HG02610 (cell line): Measurements from ENCODE around the gene TLX2.

Source experiments
- ATAC-seq: cut with Tn5 transposase; IDR thresholded peaks from one replicate; pipeline ENCODE4 v1.9.1; 2021; ENCODE audit warnings: mild to moderate bottlenecking, moderate library complexity; ENCODE audit not compliant: unreplicated experiment

The TLX2 gene

DNA sequence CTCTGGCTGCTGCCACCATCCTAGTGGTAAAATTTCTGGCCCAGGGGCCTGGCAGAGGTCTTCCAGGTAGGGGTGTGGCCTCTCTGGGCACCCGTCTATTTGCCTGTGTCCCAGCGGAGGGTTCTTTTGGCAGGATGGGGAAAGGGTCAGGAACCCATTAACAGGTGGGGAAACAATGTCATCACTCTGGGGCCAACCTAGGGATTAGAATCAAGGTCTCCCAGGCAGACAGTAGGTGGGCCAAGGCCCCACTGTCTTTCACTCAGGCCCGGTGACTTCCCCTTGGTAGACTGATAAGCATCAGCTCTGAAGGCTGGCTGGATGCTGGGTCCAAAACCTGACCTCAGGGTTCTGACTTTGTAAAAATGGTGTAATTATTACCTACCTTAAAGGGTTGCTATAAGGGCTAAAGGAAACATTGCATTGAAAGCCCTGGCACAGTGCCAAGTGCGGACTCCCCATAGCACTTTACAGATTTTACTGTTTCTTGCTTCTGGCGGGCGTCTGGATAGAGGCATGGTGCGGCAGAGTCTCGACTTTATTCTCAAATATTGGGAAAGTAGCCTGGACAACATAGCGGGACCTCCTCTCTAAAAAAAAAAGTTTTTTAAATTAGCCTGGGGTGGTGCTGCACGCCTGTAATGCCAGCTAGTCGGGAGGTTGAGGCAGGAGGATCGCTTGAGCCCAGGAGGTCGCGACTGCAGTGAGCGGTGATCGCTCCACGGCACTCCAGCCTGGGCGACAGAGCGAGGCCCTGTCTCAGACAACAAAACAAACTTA lies 17.1 kb upstream of the TLX2 start:
- no peak for ATAC-seq

- no peak for ATAC-seq
Measured at GRCh38 chr2:74497777-74498499, 16.3 kb upstream of the TLX2 start.

DNA sequence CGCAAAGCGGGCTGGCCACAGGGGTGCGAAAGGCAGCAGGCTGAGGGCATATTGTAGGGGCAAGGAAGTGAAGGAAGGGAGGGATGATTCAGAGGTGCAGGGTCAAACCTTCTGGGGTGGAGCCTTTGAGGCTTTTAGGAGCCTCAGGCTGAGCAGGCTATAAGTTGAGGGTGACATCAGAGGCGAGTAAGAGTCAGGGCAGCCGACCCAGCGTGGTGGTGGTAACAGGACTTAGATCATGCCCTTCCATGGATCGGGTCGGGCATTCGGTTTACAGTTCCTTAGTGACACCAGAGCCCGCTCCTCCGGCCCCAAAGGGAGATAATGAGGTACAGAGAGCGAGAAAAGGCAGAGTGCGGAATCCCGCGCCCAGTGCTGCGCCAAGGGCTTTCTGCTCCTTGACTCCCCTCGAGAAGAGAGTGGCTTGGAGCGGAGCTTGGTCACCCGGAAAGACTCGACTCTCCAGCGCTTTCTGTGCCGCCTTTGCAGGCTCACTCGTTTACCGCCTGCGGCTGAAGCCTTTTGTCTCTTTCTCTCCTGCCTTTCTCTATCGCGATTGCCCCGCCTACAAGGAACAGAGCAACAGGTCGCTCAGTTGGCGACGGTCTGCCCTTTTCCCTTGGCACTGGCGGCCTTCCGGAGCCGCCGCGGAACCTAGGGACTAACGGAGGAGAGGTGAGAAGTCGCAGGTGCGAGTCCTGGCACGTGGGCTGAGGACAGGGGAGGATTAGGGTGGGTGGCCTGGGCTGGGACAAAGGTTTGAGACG lies 15.6 kb upstream of the TLX2 start:
- ATAC-seq, result no peak

DNA sequence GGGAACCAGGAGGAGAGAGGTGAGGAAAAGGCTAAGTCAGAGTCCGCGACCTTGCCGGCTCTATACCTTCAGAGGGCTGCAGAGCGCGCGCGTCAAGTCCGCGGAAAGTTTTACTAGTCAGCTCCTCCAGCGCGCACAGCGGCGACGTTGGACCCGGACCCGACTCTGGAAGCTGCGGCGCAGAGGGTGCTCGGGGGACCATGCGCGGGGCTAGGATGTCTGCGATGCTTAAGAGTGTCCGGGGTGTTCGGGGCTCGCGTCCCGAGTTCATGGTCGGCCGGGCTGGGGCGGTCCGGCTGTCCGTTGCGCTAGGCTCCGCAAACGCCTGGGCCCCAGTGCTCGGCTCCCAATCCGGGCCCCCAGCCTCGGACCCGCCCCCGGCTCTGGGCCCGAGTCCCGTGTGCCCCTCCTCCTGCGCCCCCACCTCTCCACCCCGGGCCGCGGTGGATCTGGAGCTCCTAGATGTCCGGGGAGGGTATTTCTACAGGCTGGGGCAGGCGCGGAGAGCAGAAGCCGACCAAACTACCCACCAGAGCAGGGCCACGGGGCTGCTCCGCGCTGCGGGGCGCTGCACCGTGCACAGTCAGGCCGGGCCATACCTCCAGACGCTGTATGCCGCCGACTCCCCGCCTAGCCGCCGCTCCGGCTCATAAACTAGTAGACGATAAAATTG lies 14.8 kb upstream of the TLX2 start, which contains the start of gene LBX2:
TSS of gene LBX2 (minus strand) at position 337 of the 673 bp plus-strand sequence. CDS start at position 271, 66 bp downstream.
- ATAC-seq, result no peak

- no peak for ATAC-seq
Measured at GRCh38 chr2:74499940-74500577, 14.2 kb upstream of the TLX2 start.

DNA sequence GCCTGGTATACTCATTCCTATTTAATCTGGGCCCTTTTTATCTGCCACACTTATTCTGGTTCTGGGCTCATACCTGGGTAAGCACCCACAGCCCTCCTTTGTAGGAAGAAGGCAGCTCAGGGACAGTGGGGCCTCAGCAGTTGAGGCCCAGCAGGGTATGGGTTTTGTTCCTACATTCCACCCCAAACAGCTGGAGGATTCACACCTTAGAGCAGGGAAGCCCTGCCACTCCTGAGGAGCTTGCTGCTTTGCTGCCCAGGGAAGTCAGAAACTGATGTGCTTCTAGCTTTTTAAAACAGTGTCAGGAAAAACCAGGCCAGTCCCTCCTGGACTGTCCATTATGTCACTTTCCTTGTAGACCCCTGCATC lies 13.7 kb upstream of the TLX2 start:
- no peak for ATAC-seq

GRCh38 chr2:74501335-74502071 lies 12.7 kb upstream of the TLX2 start:
- no peak for ATAC-seq

DNA sequence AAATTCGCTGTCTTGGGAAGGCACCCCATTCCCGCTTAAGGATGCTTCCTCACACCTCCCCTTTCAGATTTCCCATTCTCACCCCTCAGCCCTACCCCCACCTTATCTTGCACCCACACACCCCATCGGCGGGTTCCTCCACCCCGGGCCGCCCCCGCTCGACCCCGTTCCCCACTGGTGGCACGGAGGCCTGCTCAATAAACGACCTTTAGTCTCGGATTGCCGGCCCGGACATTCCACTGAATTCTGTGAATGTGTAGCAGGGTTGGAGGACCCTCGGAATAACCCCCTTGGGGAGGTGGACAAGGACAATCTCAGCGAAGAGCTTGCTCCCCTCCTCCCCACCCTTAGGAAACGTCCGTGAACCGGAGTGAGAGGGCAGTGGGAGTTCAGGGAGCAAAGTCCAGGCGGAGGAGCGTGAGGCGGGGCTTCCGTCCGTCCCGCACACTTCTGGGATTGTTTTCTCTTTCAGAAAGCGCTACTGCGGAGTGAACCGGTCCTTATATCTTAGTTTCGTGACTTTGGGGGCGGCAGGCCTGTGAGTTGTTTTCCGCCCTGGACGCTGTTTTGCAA lies 12.0 kb upstream of the TLX2 start:
- no peak for ATAC-seq

DNA sequence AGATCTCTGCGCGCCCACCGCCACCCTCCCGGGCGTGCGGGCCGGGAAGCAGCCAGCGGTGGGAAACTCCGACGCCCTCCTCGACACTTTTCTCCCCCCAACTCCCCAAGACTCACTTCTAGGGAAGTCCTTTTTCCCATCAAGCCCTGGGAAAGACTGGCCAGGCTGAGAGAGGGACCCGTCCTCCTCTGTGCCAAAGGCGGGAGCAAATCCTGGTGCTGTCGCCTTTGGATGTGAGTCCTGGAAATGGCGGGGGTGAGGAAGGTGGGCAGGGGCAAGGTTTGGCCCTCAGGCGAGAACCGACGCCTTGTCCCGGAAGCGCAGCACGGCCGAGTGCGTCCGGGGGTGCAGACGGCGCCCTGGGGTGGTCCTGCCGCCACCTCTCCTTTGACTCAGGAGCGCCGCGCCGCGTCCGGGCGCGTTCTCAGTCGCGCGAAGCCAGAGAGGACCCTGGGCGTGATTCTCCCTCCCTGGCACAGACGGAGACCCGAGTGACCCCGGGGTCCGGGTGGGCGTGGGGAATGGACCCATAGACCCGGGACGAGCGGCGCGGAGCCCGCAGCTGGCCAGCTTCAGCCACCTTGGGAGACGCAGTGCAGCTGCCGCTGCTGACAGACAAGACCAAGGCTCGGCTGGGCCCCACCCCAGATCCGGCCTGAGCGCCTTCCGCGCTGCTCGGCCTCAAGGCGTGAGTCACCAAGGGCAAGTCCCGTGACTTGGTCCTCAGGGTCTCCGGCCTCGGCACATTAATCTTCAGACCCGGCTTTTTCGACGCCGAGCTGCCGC lies 11.3 kb upstream of the TLX2 start:
- peak; percentile 40 for ATAC-seq

DNA sequence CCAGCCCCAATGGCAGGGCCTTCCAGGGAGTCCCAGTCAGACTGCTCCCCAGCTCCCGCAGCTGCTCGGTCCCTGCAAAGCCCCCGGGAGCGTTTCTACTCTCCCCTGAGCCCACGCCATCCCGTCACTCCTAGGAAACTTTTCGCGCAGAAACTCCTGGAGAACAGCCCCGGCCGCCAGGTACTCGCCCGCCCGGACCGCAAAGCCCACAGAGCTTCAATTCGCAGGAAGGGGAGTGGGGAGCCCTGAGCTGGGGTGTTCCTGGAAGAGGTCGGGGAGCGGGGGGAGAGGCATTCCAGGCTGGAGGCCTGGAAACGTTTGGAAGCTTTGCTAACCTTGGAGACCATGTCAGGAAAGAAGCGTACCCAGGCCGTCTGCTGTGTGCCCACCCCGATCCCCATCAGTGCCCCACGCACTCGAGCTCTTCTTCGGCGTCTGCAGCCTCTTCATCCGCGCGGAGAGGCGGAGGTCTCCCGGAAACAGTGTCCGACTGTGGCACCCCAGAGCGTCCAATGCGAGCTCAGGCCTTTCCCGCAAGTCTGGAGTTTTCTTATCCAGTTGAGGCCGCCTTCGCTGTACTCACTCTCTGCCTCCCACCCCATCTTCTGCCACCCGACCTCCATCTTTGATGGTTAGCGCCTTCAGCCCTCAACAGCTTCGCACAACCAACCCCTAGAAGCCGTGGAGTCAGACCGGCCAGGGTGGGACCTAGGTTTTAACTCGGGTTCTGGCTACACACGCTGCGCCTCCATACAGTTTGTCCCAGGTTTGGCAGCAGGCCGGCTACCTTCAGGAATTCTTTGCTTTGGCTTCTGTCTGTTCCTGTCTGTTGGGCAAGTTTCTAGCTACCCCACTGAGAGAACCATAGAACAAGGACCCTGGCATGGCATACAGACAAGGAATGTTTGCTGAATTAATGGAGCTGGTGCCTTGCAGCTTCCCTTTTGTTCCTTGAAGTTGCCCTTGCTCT lies 10.5 kb upstream of the TLX2 start:
- no peak for ATAC-seq

DNA sequence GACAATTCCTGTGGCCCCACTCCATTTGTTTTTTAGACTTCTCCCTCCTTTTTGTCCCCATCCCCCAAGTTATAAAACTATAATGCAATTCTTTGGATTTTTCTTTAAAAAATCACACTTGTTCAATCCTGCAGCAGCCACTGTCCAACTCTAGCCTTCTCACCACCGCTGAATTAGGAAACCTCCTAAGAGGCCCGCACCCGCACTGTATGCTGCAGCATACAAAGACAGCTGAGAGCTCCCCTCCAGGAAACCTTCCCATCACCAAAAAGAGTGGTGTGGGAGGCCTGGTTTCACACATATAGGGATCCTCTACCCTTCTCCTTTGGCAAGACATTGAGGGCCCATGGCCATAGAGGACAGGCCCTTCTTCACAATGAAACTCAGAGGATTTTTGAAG lies 9.7 kb upstream of the TLX2 start:
- ATAC-seq, result no peak

GRCh38 chr2:74505448-74506246 lies 8.6 kb upstream of the TLX2 start:
- no peak for ATAC-seq

GRCh38 chr2:74507145-74507925 lies 6.9 kb upstream of the TLX2 start, which contains the start of gene PCGF1:
TSS of gene PCGF1 (minus strand) at chr2:74507695. CDS start at chr2:74507668, 27 bp downstream.
- ATAC-seq, result peak; percentile 88

DNA sequence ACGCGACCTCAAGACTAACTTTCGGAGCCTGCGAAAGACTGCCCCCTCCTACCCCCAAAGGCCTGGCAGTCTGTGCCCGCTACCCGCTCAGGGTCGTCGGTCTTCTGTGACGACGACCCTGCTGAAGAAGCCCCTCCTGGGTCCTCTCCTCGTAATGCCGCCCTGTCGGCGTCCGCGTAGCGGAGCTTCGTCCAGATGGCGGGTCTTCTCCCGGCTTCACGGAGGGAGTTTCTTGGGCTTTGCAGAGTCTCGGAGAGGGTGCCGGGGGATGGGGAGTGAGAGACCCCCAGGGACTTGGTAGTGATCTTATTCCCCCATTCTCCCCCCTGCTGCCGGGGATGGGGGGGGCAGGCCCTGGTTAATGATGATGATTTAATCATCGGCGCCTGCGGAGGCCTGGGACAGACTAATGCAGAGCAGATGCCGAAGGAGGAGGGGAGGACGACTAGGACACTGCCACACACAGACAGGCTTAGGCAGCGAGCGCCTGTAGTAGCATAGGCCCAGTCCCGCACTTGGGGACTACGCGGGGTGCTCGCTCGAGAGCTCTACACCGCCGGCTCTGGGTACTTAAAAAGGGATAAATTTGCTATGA lies 6.2 kb upstream of the TLX2 start:
- ATAC-seq, result peak; percentile 3

- ATAC-seq, result no peak
Measured at GRCh38 chr2:74510272-74510671, 4.0 kb upstream of the TLX2 start.
